D721Med (cell line): ENCODE data around the gene PIGT.

Experiments used
- DNase-seq: peaks from one replicate; pipeline ENCODE4 v3.0.0; 2011; ENCODE audit warnings: low spot score; ENCODE audit not compliant: insufficient read length
- FAIRE-seq: peaks from 2 replicates; lab custom pipeline; 2011; peaks lifted over from hg19 to GRCh38; lab: Jason Lieb, UNC
- TF ChIP-seq, protein P1 (sequence below): IDR thresholded peaks from 2 replicates; pipeline ENCODE4 v1.5.1; 2012; ENCODE audit warnings: mild to moderate bottlenecking, control low read depth; ENCODE audit not compliant: insufficient read depth; ENCODE audit errors: missing control alignments

Gene PIGT

DNA sequence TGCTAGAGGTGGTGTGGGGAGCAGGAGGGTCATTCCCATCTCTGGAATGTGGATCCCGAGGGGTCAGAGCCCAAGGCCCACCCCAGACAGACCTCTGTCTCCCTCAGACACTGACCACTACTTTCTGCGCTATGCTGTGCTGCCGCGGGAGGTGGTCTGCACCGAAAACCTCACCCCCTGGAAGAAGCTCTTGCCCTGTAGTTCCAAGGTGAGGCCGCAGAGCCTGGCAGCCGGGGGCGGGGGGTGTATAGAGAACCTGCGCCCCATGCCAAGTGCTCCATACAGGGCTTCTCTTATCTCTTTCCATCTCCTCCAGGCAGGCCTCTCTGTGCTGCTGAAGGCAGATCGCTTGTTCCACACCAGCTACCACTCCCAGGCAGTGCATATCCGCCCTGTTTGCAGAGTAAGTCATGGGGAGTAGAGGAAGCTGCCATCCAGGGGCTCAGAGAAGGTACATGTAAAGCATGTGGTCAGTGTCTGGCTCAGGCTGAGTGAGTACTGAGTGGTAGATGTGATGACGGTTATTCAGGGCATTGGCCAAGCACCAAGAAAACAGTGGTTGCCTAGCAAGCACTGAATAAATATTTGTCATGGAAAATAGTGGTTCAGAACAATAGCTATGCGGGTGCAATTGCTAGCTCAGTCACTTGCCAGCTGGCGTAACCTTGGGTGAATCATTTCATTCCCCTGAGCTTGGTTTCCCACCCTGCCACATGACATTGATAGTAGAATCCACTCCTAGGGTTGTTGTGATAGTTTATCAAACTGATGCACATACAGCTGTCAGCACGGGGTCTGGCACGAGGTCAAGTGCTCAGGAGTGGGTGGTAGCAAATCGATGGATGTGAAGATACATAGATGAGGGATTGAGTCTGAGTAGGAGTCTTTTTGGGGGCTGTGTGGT lies 3.5 kb downstream of the PIGT start:
- FAIRE-seq = no peak
- TF ChIP-seq, protein P1, sequence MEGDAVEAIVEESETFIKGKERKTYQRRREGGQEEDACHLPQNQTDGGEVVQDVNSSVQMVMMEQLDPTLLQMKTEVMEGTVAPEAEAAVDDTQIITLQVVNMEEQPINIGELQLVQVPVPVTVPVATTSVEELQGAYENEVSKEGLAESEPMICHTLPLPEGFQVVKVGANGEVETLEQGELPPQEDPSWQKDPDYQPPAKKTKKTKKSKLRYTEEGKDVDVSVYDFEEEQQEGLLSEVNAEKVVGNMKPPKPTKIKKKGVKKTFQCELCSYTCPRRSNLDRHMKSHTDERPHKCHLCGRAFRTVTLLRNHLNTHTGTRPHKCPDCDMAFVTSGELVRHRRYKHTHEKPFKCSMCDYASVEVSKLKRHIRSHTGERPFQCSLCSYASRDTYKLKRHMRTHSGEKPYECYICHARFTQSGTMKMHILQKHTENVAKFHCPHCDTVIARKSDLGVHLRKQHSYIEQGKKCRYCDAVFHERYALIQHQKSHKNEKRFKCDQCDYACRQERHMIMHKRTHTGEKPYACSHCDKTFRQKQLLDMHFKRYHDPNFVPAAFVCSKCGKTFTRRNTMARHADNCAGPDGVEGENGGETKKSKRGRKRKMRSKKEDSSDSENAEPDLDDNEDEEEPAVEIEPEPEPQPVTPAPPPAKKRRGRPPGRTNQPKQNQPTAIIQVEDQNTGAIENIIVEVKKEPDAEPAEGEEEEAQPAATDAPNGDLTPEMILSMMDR = no peak
- DNase-seq = no peak

DNA sequence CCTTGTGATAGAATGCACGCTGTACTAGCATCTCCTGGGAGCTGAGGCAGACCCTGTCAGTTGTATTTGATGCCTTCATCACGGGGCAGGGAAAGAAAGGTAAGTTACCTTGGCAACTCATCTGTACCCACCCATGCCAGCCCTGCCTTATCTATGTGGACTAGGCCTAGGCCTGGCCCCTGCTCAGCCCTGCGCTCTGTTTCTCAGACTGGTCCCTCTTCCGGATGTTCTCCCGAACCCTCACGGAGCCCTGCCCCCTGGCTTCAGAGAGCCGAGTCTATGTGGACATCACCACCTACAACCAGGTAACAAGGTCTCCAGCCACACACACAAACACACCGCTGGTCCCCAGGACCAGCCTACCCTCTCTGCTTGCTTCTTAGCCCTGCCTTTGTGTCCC lies 4.2 kb downstream of the PIGT start:
- FAIRE-seq (no peak), DNase-seq (no peak)
- TF ChIP-seq, protein P1 = no peak

DNA sequence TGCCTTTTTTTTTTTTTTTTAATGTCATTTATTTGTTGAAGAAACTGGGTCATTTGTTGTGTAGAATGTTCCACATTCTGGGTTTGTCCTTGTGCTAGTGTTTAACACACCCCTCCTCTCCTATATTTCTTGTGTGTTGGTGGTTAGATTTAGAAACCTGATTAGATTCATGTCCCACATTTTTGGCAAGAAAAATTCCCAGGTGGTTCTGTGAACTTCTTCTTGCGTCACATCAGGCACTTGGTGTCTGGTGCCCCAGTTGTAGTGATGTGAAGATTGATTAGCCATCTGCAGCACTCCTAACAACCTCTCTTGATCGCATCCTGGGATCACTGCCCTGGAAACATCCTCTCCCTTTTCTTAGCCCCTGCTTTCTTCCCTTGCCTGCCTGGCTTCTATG lies 7.8 kb downstream of the PIGT start:
- DNase-seq (no peak), FAIRE-seq (no peak)
- TF ChIP-seq, protein P1 = no peak

DNA sequence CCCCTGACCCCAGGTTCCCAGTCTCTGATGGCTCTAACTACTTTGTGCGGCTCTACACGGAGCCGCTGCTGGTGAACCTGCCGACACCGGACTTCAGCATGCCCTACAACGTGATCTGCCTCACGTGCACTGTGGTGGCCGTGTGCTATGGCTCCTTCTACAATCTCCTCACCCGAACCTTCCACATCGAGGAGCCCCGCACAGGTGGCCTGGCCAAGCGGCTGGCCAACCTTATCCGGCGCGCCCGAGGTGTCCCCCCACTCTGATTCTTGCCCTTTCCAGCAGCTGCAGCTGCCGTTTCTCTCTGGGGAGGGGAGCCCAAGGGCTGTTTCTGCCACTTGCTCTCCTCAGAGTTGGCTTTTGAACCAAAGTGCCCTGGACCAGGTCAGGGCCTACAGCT lies 9.6 kb downstream of the PIGT start:
- DNase-seq = no peak
- TF ChIP-seq, protein P1 = no peak
- no peak for FAIRE-seq

DNA sequence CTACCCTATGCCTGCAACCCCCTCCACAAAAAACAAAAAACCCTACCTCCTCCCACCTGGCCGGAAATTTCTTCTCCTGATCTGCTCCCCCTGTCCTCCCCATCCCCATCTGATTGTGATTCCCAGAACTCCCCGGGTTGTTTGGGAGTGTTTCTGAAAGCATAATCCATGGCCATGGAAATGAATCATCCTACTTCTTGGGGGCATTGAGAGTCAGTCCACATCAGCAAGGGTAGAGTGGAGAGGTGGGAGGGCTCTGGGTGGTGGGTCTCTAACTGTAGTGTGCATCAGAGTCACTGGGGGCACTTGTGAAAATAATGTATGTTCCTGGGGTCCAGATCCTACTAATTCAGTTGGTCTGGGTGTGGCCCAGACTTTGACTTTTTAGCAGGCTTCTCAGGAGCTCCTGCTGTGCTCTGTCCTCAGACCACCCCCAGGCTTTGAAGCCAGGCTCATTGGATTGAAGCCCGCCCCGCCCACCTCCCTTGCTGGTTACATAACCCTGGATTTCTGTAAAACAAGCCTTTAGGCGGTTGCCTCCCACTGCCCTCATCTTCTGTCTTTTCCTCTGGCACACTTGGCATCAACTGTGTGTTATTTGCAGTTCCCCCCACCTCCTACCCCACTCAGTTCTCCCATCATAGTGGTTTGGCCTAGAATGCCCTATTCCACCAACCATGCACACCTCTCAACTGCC lies 10.5 kb downstream of the PIGT start:
- DNase-seq = no peak
- TF ChIP-seq, protein P1 = no peak
- FAIRE-seq = no peak

DNA sequence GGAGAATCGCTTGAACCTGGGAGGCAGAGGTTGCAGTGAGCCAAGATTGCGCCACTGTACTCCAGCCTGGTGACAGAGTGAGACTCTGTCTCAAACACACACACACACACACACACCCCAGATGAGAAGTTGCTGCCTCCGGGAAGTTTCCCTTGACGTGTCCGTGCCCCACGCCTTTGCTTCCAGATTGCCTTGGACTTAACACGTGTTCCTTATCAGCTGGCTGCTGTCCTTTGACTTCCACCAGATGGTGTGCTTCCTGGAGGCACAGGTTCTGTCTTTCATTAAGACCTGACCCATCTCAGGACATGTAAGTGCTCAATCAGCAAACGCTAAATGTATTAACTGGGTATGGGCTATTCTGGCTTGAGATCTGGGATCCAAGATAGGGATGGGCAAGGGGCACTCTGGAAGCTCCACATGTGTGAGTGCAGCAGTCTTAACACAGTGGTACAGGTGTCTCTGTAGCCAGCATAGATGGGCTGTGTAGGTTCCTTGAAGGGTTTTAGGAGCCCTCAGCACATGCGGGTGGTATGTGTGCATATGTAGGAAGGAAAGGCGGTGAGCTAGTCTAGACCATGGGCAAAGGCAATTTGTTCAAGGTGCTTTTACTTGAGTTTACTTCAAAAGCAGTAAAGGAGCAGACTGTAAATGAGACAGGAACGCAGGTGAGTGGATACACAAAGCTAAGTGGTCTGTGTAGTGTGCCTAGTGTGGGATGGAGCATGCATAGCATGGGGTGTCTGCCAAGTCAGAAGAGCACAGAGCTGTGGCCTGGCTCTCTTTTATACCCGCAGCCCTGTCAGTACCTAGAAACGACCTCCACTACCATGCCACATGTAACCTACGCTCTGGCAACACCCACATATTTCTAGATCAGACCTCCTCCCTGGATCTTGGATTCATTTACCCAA lies 11.6 kb downstream of the PIGT start:
- FAIRE-seq = no peak
- no peak for DNase-seq
- TF ChIP-seq, protein P1 = no peak
